Panc1 (cell line): ENCODE results near the gene TSPAN5. TPM values are rescaled to one million over a fixed set of nuclear protein-coding genes. Genes with fewer than 3 reads are reported as not detected.
A peak's percentile ranks its signal among the peaks of the same experiment; 100 is the strongest.

Experiments used
- ATAC-seq: fragments of 200-7000 bp; cut with Tn5 transposase; 2 replicates; pipeline ENCODE4 v1.9.1; 2020; ENCODE audit warnings: mild to moderate bottlenecking, moderate library complexity
- BruUV-seq: library from RNA; stranded (reverse); fragments of 400-500 nt; replicated peaks from 2 replicates; lab custom pipeline; 2021; lab: Mats Ljungman, UMichigan
- CTCF ChIA-PET: fragments of 300-600 bp; sonication (Branson Sonifier 250); formaldehyde crosslinking; loops from one replicate; lab custom pipeline; 2022; ENCODE audit warnings: antibody characterized with exemption; lab: Charles Lee
- POLR2A ChIA-PET: fragments of 300-600 bp; sonication (Branson Sonifier 250); formaldehyde crosslinking; loops from one replicate; lab custom pipeline; 2022; ENCODE audit warnings: antibody characterized with exemption; lab: Charles Lee
- DNase-seq: peaks from one replicate; pipeline ENCODE4 v3.0.0-alpha.2; 2010; ENCODE audit warnings: low read depth, low spot score
- H3K27ac ChIP-seq: 2 replicates; pipeline ENCODE4 v1.5.1; 2011; ENCODE audit warnings: mild to moderate bottlenecking, low read length, inconsistent platforms
- H3K27me3 ChIP-seq: fragments of 200-500 bp; sonication (Bioruptor generic); 2 replicates; pipeline ENCODE4 v1.6.0; 2014; ENCODE audit warnings: low read length, inconsistent platforms; ENCODE audit not compliant: control insufficient read depth, insufficient read depth
- H3K36me3 ChIP-seq: fragments of 200-500 bp; sonication (Bioruptor generic); 2 replicates; pipeline ENCODE4 v1.5.1; 2014; ENCODE audit warnings: inconsistent platforms, mild to moderate bottlenecking, low read length, moderate library complexity; ENCODE audit not compliant: control insufficient read depth, insufficient read depth
- H3K4me1 ChIP-seq: 2 replicates; pipeline ENCODE4 v1.5.1; 2011; ENCODE audit warnings: inconsistent platforms, mild to moderate bottlenecking, low read length, moderate library complexity; ENCODE audit not compliant: control insufficient read depth, insufficient read depth
- H3K4me3 ChIP-seq, 2 experiments: 2 replicates each; pipeline ENCODE4 v1.5.1; 2011 to 2012; ENCODE audit warnings: low read depth in 2 of 2, low read length in 2 of 2, mild to moderate bottlenecking in 2 of 2, inconsistent platforms in 1 of 2, moderate library complexity in 1 of 2
- H3K9me3 ChIP-seq: fragments of 200-500 bp; sonication (Bioruptor generic); 2 replicates; pipeline ENCODE4 v1.5.1; 2014; ENCODE audit warnings: low read depth, mild to moderate bottlenecking, inconsistent platforms, low read length, moderate library complexity; ENCODE audit not compliant: control insufficient read depth, insufficient read depth
- CTCF ChIP-seq: fragments of 450-650 bp; IDR thresholded peaks from 2 replicates; pipeline ENCODE4 v1.5.1; 2017; ENCODE audit warnings: mild to moderate bottlenecking
- POLR2AphosphoS5 ChIP-seq: IDR thresholded peaks from 2 replicates; pipeline ENCODE4 v1.6.1; 2012; ENCODE audit warnings: mild to moderate bottlenecking, low read depth, low read length, moderate library complexity
- REST ChIP-seq, 2 experiments: IDR thresholded peaks; 2 replicates each; pipeline ENCODE4 v1.6.1; 2011 to 2012; ENCODE audit warnings: low read depth in 2 of 2, control low read depth in 1 of 2, low read length in 1 of 2, mild to moderate bottlenecking in 1 of 2, moderate library complexity in 1 of 2; ENCODE audit not compliant: insufficient read depth in 1 of 2
- SIN3A ChIP-seq: IDR thresholded peaks from 2 replicates; pipeline ENCODE4 v1.6.1; 2012; ENCODE audit warnings: low read depth, mild to moderate bottlenecking, low read length, moderate library complexity, borderline replicate concordance; ENCODE audit not compliant: insufficient read depth
- TCF7L2 ChIP-seq: IDR thresholded peaks from 2 replicates; pipeline ENCODE4 v1.6.1; 2011; ENCODE audit warnings: mild to moderate bottlenecking, low read depth, low read length, inconsistent platforms
- in situ Hi-C: cut with HindIII; loops from 2 replicates; pipeline ENCODE4 v1.10.0; 2016; ENCODE audit warnings: low sequenced_read_pairs, low pct_unique_long_range_greater_than_20kb
- intact Hi-C: fragments of 100-400 bp; cut with micrococcal nuclease; formaldehyde crosslinking; loops from one replicate; pipeline ENCODE4 v1.10.0; 2022; ENCODE audit not compliant: unreplicated experiment
- total RNA-seq: library from RNA; stranded (reverse); gene quantifications from one replicate; pipeline ENCODE4 v1.2.1, GENCODE V29; 2021; ENCODE audit not compliant: unreplicated experiment

The TSPAN5 gene
- total RNA-seq, 1 experiment from 2014 or later: 61.9 TPM

- Histone ChIP-seq H3K27me3 (no peaks in the 10 kb centered on the region), H3K9me3 (no peaks in the 10 kb centered on the region), H3K4me1 (peaks cover 10% of the 10 kb centered on the region), H3K36me3 (no peaks in the 10 kb centered on the region), H3K27ac (peak overlapping the region; percentile 44; the same call in 1 of the 2 replicates), H3K4me3 (no peak overlapping the region)
- DNase-seq (no peak), ATAC-seq (no peak)
- intact Hi-C loops (no loop called here), in situ Hi-C loops (no loop called here)
- TF ChIP-seq CTCF (no peak), REST (IDR thresholded peaks at IDR 0.05; ENCODE audit: insufficient read depth in 1 of 2, low read depth in 2 of 2, low read length in 1 of 2) (no peak), TCF7L2 (no peak), POLR2AphosphoS5 (no peak), SIN3A (no peak)
- BruUV-seq: no TSS peak
- ChIA-PET CTCF (no interaction called here), POLR2A (no interaction called here)
Observed at GRCh38 chr4:98691588-98691987, 33.2 kb upstream of the TSPAN5 start.

DNA sequence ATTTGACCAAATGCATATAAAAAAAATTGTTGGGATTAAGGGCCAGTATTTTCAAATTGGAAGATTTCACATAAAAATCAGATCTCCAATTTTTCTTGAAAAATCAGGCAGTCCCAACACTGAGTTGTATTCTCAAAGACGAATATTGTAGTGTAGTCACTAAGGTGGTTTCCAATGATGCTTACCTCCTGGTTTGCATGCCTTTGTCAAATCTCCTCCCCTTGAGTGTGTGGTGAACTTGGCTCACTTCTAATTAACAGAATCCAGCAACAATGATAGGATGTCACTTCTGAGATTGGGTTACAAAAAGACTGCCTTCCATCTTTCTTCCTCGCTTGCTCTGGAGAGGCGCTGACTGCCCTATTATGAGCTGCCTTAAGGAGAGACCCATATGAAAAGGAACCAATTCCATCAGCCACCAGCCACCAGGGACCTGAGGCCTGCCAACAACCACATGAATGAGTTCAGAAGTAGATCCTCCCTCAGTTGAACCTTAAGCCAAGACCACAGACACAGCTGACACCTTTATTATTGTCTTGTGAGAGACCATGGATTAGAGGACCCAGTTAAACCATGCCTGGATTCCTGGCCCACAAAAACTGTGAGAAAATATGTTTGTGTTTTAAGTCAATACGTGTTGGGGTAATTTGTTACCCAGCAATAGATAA is 31.2 kb upstream of the TSPAN5 start:
- DNase-seq (no peak), ATAC-seq (no peak)
- TF ChIP-seq REST (IDR thresholded peaks at IDR 0.05; ENCODE audit: insufficient read depth in 1 of 2, low read depth in 2 of 2, low read length in 1 of 2) (no peak), CTCF (no peak), POLR2AphosphoS5 (no peak), TCF7L2 (no peak), SIN3A (no peak)
- Histone ChIP-seq H3K36me3 (no peaks in the 10 kb centered on the region), H3K27ac (peak overlapping the region; percentile 39; the same call in 1 of the 2 replicates), H3K27me3 (no peaks in the 10 kb centered on the region), H3K4me3 (no peak overlapping the region), H3K9me3 (no peaks in the 10 kb centered on the region), H3K4me1 (peaks cover 10% of the 10 kb centered on the region)
- in situ Hi-C loops: no loop called here
- ChIA-PET POLR2A (no interaction called here), CTCF (no interaction called here)
- no TSS peak for BruUV-seq
- intact Hi-C loops: no loop called here
